Neural progenitor cell (in vitro differentiated cells): ENCODE measurements around the gene THAP11. TPM values are rescaled to one million over a fixed set of nuclear protein-coding genes. Genes with fewer than 3 reads are reported as not detected.

Source experiments
- DNase-seq: peaks from one replicate; pipeline ENCODE4 v3.0.0-alpha.2; 2016; ENCODE audit warnings: low spot score
- H2AFZ ChIP-seq: fragments of 200-600 bp; sonication (generic); replicated peaks from 2 replicates; pipeline ENCODE4 v1.6.1; 2016; ENCODE audit warnings: antibody characterized with exemption
- H3F3A ChIP-seq: fragments of 200-600 bp; sonication (generic); 2 replicates; pipeline ENCODE4 v1.6.1; 2016; ENCODE audit warnings: antibody characterized with exemption, low read depth
- H3K27ac ChIP-seq: fragments of 200-600 bp; sonication (generic); 2 replicates; pipeline ENCODE4 v1.5.1; 2016; ENCODE audit warnings: mild to moderate bottlenecking
- H3K27me3 ChIP-seq: fragments of 200-600 bp; sonication (generic); 2 replicates; pipeline ENCODE4 v1.6.1; 2016; ENCODE audit warnings: mild to moderate bottlenecking, moderate library complexity
- H3K36me3 ChIP-seq: fragments of 200-600 bp; sonication (generic); 2 replicates; pipeline ENCODE4 v1.5.1; 2016
- H3K4me1 ChIP-seq: fragments of 200-600 bp; sonication (generic); 2 replicates; pipeline ENCODE4 v1.6.1; 2016; ENCODE audit warnings: mixed run types
- H3K4me2 ChIP-seq: fragments of 200-600 bp; sonication (generic); 2 replicates; pipeline ENCODE4 v1.6.1; 2016
- H3K4me3 ChIP-seq: fragments of 200-600 bp; sonication (generic); 2 replicates; pipeline ENCODE4 v1.5.1; 2016
- H3K79me2 ChIP-seq: fragments of 200-600 bp; sonication (generic); 2 replicates; pipeline ENCODE4 v1.6.1; 2016; ENCODE audit warnings: low read depth
- H3K9ac ChIP-seq: fragments of 200-600 bp; sonication (generic); 2 replicates; pipeline ENCODE4 v1.6.1; 2016
- H3K9me3 ChIP-seq: fragments of 200-600 bp; sonication (generic); 2 replicates; pipeline ENCODE4 v1.5.1; 2016; ENCODE audit warnings: low read depth
- H4K20me1 ChIP-seq: fragments of 200-600 bp; sonication (generic); 2 replicates; pipeline ENCODE4 v1.6.1; 2016; ENCODE audit warnings: low read depth
- H3K27ac Mint-ChIP-seq: 3 replicates; pipeline ENCODE4 v1.8.0; 2021; ENCODE audit warnings: mixed read lengths
- H3K27me3 Mint-ChIP-seq: 2 replicates; pipeline ENCODE4 v1.8.0; 2022; ENCODE audit warnings: low read depth, mild to moderate bottlenecking, inconsistent platforms, moderate library complexity, mixed read lengths; ENCODE audit not compliant: insufficient read depth
- H3K36me3 Mint-ChIP-seq: 3 replicates; pipeline ENCODE4 v1.8.0; 2021; ENCODE audit warnings: mixed read lengths
- H3K4me1 Mint-ChIP-seq: 3 replicates; pipeline ENCODE4 v1.8.0; 2021; ENCODE audit warnings: mixed read lengths
- H3K4me3 Mint-ChIP-seq: 3 replicates; pipeline ENCODE4 v1.8.0; 2021; ENCODE audit warnings: mild to moderate bottlenecking, moderate library complexity, mixed read lengths
- H3K9me3 Mint-ChIP-seq: 3 replicates; pipeline ENCODE4 v1.8.0; 2020; ENCODE audit warnings: mixed read lengths
- EZH2 ChIP-seq: fragments of 200-600 bp; sonication (generic); IDR thresholded peaks from 2 replicates; pipeline ENCODE4 v1.6.1; 2017; ENCODE audit warnings: antibody characterized with exemption, mild to moderate bottlenecking, moderate library complexity
- EZH2phosphoT487 ChIP-seq: fragments of 200-600 bp; sonication (generic); IDR thresholded peaks from 2 replicates; pipeline ENCODE4 v1.6.1; 2017; ENCODE audit warnings: antibody characterized with exemption
- total RNA-seq: library from RNA; depleted of rRNA; stranded (reverse); fragments of >200 nt; gene quantifications from 2 replicates; pipeline ENCODE4 v1.2.3, GENCODE V29; 2015; ENCODE audit warnings: low replicate concordance
- TF ChIP-seq, protein P1 (sequence below): fragments of 200-600 bp; sonication (generic); IDR thresholded peaks from 2 replicates; pipeline ENCODE4 v1.5.1; 2017; ENCODE audit warnings: antibody characterized with exemption, mild to moderate bottlenecking

The THAP11 gene
- total RNA-seq, 1 donor from 2014 or later = 27.3 TPM

- Histone ChIP-seq H3K27ac (no peak within 1 kb of the TSS), H3K9ac (no peak within 1 kb of the TSS), H3K36me3 (no peaks in the 10 kb centered on the region), H4K20me1 (peaks cover 26% of the 10 kb centered on the region), H3K4me3 (peak within 1 kb of the TSS; percentile 20), H3F3A (peaks cover 33% of the 10 kb centered on the region), H2AFZ (no peak within 1 kb of the TSS), H3K4me2 (peak within 1 kb of the TSS; percentile 72), H3K27me3 (no peaks in the 10 kb centered on the region), H3K79me2 (no peaks in the 10 kb centered on the region), H3K9me3 (no peaks in the 10 kb centered on the region), H3K4me1 (peaks cover 24% of the 10 kb centered on the region)
- TF ChIP-seq EZH2phosphoT487 = no peak
- TF ChIP-seq EZH2 = no peak
- TF ChIP-seq, protein P1, sequence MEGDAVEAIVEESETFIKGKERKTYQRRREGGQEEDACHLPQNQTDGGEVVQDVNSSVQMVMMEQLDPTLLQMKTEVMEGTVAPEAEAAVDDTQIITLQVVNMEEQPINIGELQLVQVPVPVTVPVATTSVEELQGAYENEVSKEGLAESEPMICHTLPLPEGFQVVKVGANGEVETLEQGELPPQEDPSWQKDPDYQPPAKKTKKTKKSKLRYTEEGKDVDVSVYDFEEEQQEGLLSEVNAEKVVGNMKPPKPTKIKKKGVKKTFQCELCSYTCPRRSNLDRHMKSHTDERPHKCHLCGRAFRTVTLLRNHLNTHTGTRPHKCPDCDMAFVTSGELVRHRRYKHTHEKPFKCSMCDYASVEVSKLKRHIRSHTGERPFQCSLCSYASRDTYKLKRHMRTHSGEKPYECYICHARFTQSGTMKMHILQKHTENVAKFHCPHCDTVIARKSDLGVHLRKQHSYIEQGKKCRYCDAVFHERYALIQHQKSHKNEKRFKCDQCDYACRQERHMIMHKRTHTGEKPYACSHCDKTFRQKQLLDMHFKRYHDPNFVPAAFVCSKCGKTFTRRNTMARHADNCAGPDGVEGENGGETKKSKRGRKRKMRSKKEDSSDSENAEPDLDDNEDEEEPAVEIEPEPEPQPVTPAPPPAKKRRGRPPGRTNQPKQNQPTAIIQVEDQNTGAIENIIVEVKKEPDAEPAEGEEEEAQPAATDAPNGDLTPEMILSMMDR = no peak
- no peak within 1 kb of the TSS for H3K4me3 Mint-ChIP-seq
- peak within 1 kb of the TSS; percentile 5 for H3K27ac Mint-ChIP-seq
- no peaks in the 10 kb centered on the region for H3K9me3 Mint-ChIP-seq
- peaks cover 4% of the 10 kb centered on the region for H3K4me1 Mint-ChIP-seq
- peak; percentile 94 for DNase-seq
- peaks cover 12% of the 10 kb centered on the region for H3K36me3 Mint-ChIP-seq
- H3K27me3 Mint-ChIP-seq = no peaks in the 10 kb centered on the region
Measured at GRCh38 chr16:67884684-67885083, 42.6 kb downstream of the THAP11 start, which contains the start of gene NRN1L. NRN1L (plus strand) TSS chr16:67884885; CDS start chr16:67884904, 19 bp downstream.

DNA sequence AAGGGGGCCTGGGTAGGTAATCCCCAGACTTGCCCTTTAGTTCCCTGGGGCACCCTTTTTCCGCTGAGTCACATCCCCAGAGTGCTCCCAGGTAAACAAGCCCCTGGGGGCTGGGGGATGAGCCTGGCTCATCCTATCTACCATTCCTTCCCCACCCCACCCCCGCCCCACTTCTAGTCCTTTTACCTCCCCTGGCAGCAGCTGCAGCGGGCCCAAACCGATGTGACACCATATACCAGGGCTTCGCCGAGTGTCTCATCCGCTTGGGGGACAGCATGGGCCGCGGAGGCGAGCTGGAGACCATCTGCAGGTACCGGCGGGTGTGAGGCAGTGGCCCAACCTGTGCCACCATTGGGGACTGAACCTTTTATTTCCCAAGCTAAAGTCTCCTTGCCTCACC is 43.4 kb downstream of the THAP11 start:
- no peaks in the 10 kb centered on the region for H3K9me3 Mint-ChIP-seq
- Histone ChIP-seq H3K4me1 (peaks cover 24% of the 10 kb centered on the region), H3K9ac (no peak overlapping the region), H2AFZ (no peak overlapping the region), H3K4me2 (peak overlapping the region; percentile 72), H3K4me3 (no peak overlapping the region), H3K36me3 (no peaks in the 10 kb centered on the region), H4K20me1 (peaks cover 26% of the 10 kb centered on the region), H3K79me2 (no peaks in the 10 kb centered on the region), H3K9me3 (no peaks in the 10 kb centered on the region), H3K27ac (no peak overlapping the region), H3F3A (peaks cover 33% of the 10 kb centered on the region), H3K27me3 (no peaks in the 10 kb centered on the region)
- no peaks in the 10 kb centered on the region for H3K27me3 Mint-ChIP-seq
- peaks cover 4% of the 10 kb centered on the region for H3K4me1 Mint-ChIP-seq
- H3K27ac Mint-ChIP-seq = no peak overlapping the region
- H3K4me3 Mint-ChIP-seq = no peak overlapping the region
- TF ChIP-seq EZH2 = no peak
- no peak for TF ChIP-seq EZH2phosphoT487
- TF ChIP-seq, protein P1 = no peak
- DNase-seq = no peak
- H3K36me3 Mint-ChIP-seq = peaks cover 8% of the 10 kb centered on the region

- Histone ChIP-seq H2AFZ (no peak overlapping the region), H3K9me3 (no peaks in the 10 kb centered on the region), H3K79me2 (no peaks in the 10 kb centered on the region), H3K4me2 (no peak overlapping the region), H3K9ac (no peak overlapping the region), H3F3A (peaks cover 33% of the 10 kb centered on the region), H3K4me1 (peaks cover 24% of the 10 kb centered on the region), H3K4me3 (no peak overlapping the region), H3K36me3 (no peaks in the 10 kb centered on the region), H4K20me1 (peaks cover 26% of the 10 kb centered on the region), H3K27me3 (no peaks in the 10 kb centered on the region), H3K27ac (no peak overlapping the region)
- peaks cover 8% of the 10 kb centered on the region for H3K36me3 Mint-ChIP-seq
- H3K27ac Mint-ChIP-seq = no peak overlapping the region
- H3K27me3 Mint-ChIP-seq = no peaks in the 10 kb centered on the region
- H3K9me3 Mint-ChIP-seq = no peaks in the 10 kb centered on the region
- H3K4me1 Mint-ChIP-seq = peaks cover 4% of the 10 kb centered on the region
- H3K4me3 Mint-ChIP-seq = no peak overlapping the region
- TF ChIP-seq, protein P1 = no peak
- no peak for TF ChIP-seq EZH2phosphoT487
- DNase-seq = no peak
Measured at GRCh38 chr16:67885976-67886375, 43.9 kb downstream of the THAP11 start.
